GM18951 (cell line): Measurements from ENCODE around the gene PHTF2.
"Not testable (repeated sequence)": the region's sequence is repeated elsewhere in the genome, so short reads cannot be mapped to it uniquely, and the experiment has no call there.

Experiments
- POLR2A ChIP-seq: IDR thresholded peaks from 4 replicates; pipeline ENCODE4 v1.6.1; 2011; ENCODE audit warnings: mild to moderate bottlenecking; ENCODE audit not compliant: insufficient read length, insufficient read depth; ENCODE audit errors: extremely low read depth
- in situ Hi-C: fragments of 300-500 bp; cut with MboI; formaldehyde crosslinking; loops from one replicate; pipeline ENCODE4 v1.12.0; 2022; ENCODE audit warnings: low sequenced_read_pairs, mixed read lengths, inconsistent platforms; ENCODE audit not compliant: unreplicated experiment

PHTF2 gene

DNA sequence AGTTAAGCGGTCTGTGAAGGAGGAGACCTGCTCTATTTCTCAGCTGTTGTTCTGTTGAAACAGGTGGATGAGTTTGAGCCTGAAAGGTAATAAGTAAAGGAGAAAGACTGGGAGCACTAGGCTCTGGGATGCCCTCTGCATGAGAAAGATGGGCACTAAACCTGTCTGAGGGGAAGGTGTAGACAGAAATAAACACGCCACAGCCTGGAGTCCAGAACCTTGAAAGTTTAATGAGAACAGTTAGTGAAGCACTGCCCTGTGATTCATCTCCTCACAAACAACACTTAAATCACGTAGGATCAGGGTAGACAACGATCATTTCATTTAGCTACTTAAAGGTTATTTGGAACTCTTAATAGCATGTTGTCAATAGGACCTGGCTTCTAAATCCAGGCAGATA is 193.1 kb downstream of the PHTF2 start:
- no peak for TF ChIP-seq POLR2A
- in situ Hi-C loops, result no loop called here

DNA sequence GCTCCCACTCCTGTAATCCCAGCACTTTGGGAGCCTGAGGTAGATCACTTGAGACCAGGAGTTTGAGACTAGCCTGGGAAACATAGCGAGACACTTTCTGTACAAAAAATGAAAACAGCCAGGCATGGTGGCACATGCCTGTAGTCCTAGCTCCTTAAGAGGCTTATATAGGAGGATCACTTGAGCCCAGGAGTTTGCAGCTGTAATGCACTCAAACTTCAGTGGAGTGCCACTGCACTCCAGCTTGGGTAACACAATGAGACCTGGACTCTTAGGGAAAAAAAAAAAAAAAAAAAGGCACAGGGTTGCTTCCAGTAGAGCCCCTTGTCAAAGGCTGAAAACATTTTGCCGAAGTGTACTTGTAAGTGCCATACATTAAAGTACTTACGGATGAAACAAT is 195.3 kb downstream of the PHTF2 start:
- no peak for TF ChIP-seq POLR2A
- in situ Hi-C loops, result no loop called here

DNA sequence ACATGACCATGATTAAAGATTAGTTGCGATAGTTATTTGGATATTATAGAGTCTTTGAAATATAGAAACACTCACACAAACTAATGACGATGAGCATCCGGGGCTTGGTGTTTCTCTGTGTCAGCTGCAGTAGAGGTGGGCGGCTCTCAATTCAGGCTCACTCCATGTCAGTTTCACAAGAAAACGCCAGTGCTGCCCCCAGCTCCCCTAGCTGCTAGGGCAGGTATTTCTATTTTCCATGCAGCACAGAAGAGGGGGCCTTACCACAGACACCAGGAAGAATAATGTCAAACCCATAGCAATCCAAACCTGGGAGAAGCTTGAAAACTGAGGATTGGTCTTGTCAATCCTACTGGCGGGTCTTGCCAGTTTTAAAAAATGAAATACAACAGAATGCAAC is 197.1 kb downstream of the PHTF2 start:
- in situ Hi-C loops, result no loop called here
- no peak for TF ChIP-seq POLR2A

DNA sequence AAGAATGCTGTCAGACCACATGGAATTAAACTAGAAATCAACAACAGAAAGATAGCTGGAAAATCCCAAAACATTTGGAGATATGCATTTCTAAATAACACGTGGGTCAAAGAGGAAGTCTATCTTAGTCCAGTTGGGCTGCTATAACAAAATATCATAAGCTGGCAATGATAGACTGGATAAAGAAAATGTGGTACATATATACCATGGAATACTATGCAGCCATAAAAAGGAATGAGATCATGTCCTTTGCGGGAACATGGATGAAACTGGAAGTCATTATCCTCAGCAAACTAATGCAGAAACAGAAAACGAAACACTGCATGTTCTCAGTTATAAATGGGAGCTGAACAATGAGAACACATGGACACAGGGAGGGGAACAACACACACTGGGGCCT is 200.6 kb downstream of the PHTF2 start:
- in situ Hi-C loops, result not testable (repeated sequence)

DNA sequence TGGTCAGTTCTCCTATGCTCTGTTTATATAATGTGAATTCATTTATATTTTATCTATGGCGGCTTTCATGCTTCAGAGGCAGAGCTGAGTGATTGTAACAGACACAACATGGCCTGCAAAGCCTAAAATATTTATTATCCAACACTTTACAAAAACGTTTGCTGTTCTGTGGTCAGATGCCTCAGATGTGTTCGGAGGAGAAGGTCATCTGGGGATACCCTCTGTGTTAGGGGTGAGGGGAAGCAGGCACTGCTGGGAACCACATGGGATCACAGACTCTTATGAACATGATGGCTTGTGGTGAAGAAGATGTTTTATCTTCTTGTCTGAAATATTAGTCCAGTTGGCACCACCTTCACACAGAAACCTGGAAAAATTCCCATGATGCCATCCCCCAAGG is 203.4 kb downstream of the PHTF2 start:
- in situ Hi-C loops, result no loop called here
- no peak for TF ChIP-seq POLR2A

DNA sequence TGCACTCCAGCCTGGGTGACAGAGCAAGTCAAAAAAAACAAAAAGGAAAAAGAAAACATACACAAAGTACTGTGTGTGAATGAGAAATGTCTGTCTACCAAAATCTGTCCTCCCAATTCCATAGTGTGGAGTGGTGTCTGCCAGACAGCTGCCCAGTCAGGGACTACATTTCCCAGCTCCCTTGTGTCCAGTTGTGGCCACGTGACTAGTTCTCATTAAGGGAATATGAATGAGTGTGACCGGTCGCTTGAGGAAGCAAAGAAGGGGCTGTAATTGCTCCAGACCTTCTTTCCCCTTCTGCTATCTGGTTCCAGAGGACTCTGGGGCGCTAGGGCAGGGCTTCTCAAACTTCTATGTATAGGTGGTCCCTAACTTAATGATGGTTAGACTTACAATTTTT is 204.1 kb downstream of the PHTF2 start:
- no peak for TF ChIP-seq POLR2A
- in situ Hi-C loops, result no loop called here

DNA sequence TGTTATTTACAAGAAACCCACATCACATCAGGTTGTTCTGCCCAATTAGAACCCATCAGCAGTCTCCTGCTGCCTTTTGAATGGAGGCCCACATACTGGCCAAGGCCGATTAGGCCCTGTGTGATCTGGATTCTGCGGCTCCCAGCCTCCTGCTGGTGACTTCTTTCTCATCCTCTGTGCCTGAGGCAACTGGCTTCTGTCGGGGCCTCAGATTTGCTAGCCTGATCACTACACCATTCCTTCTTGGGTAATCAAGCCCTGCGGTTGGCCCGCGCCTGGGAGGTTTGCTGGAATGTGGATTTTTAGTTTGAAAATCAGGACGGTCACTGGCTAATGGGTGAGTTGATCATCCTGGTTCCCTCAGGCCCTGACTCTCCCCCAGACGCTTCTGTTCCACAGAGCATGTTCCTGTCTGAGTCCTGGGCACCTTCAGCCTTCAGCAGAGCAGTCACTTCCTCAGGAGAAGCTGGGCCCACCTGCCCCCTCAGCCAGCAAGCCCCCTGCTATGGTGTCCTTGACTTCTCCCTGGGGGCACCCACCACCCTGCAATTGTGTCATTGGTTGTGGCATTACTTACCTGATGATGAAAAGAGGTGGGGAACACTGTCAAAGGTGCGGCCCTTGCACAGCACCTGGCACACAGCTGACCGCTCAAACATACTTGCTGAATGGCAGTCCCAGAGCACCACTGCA is 207.6 kb downstream of the PHTF2 start:
- in situ Hi-C loops, result no loop called here
- no peak for TF ChIP-seq POLR2A
